ENCODE results near the gene GALNT12.

Gene GALNT12

GRCh38 chr9:98879094-98879962, 71.9 kb downstream of the GALNT12 start:
- no peak for DNase-seq (ENCODE audit: insufficient read length, low spot score)
- no peak for FAIRE-seq
- no peak for TF ChIP-seq SPI1 (IDR thresholded peaks at IDR 0.05; ENCODE audit: low read depth, low read length)
- no peak for TF ChIP-seq PAX5 (IDR thresholded peaks at IDR 0.05; ENCODE audit: insufficient read depth, low read length, severe bottlenecking)
- TF ChIP-seq TAF1 (IDR thresholded peaks at IDR 0.05; ENCODE audit: low read depth, low read length): no peak
- no peak for TF ChIP-seq POU2F2 (IDR thresholded peaks at IDR 0.05; ENCODE audit: low read depth, low read length)
- no peak for TF ChIP-seq POLR2AphosphoS5 (IDR thresholded peaks at IDR 0.05; ENCODE audit: low read depth, low read length)
- TF ChIP-seq POLR2A (IDR thresholded peaks at IDR 0.05; ENCODE audit: low read depth, low read length): no peak

- FAIRE-seq (no peak), DNase-seq (ENCODE audit: insufficient read length, low spot score) (no peak)
- no peak for TF ChIP-seq TAF1 (IDR thresholded peaks at IDR 0.05; ENCODE audit: low read depth, low read length)
- no peak for TF ChIP-seq POLR2A (IDR thresholded peaks at IDR 0.05; ENCODE audit: low read depth, low read length)
- no peak for TF ChIP-seq POLR2AphosphoS5 (IDR thresholded peaks at IDR 0.05; ENCODE audit: low read depth, low read length)
- no peak for TF ChIP-seq POU2F2 (IDR thresholded peaks at IDR 0.05; ENCODE audit: low read depth, low read length)
- no peak for TF ChIP-seq SPI1 (IDR thresholded peaks at IDR 0.05; ENCODE audit: low read depth, low read length)
- no peak for TF ChIP-seq PAX5 (IDR thresholded peaks at IDR 0.05; ENCODE audit: insufficient read depth, low read length, severe bottlenecking)
Observed at GRCh38 chr9:98879963-98880310, 72.5 kb downstream of the GALNT12 start.

DNA sequence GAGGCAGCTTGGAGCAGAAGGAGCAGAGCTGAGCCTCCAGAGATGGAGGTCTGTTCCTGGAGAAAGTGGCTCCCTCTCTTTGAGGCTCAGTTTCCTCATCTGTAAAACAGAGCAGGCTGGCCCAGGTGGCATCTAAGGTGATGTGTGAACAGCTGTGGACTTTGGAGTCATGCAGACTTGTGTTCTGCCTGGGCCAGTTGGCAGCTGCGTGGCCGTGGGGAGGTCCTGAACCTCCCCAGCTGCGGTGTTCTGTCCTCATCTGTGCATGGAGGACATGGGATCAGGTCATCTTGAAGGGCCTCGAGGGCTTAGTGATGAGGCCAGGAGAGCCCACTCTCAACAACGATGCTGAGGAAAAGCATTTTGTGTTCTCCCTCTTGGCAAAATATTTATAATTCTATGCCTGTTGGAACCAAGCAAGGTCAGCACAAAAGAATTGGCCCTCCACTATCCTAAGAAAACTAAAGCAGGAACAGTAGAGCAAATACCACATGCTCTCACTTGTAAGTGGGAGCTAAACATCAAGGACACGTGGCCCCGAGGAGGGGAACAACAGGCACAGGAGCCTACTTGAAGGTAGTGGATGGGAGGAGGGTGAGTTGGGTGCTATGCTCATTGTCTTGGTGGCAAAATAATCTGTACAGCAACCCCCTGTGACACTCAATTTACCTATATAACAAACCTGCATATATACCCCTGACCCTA, 73.0 kb downstream of the GALNT12 start:
- TF ChIP-seq POLR2A (IDR thresholded peaks at IDR 0.05; ENCODE audit: low read depth, low read length) (no peak), PAX5 (IDR thresholded peaks at IDR 0.05; ENCODE audit: insufficient read depth, low read length, severe bottlenecking) (no peak), POLR2AphosphoS5 (IDR thresholded peaks at IDR 0.05; ENCODE audit: low read depth, low read length) (no peak), POU2F2 (IDR thresholded peaks at IDR 0.05; ENCODE audit: low read depth, low read length) (no peak), TAF1 (IDR thresholded peaks at IDR 0.05; ENCODE audit: low read depth, low read length) (no peak), SPI1 (IDR thresholded peaks at IDR 0.05; ENCODE audit: low read depth, low read length) (no peak)
- no peak for FAIRE-seq
- no peak for DNase-seq (ENCODE audit: insufficient read length, low spot score)

GRCh38 chr9:98881356-98881755, 73.9 kb downstream of the GALNT12 start:
- no peak for TF ChIP-seq POU2F2 (IDR thresholded peaks at IDR 0.05; ENCODE audit: low read depth, low read length)
- no peak for TF ChIP-seq POLR2AphosphoS5 (IDR thresholded peaks at IDR 0.05; ENCODE audit: low read depth, low read length)
- TF ChIP-seq TAF1 (IDR thresholded peaks at IDR 0.05; ENCODE audit: low read depth, low read length): no peak
- TF ChIP-seq SPI1 (IDR thresholded peaks at IDR 0.05; ENCODE audit: low read depth, low read length): no peak
- TF ChIP-seq POLR2A (IDR thresholded peaks at IDR 0.05; ENCODE audit: low read depth, low read length): no peak
- no peak for TF ChIP-seq PAX5 (IDR thresholded peaks at IDR 0.05; ENCODE audit: insufficient read depth, low read length, severe bottlenecking)
- DNase-seq (ENCODE audit: insufficient read length, low spot score) (no peak), FAIRE-seq (no peak)

DNA sequence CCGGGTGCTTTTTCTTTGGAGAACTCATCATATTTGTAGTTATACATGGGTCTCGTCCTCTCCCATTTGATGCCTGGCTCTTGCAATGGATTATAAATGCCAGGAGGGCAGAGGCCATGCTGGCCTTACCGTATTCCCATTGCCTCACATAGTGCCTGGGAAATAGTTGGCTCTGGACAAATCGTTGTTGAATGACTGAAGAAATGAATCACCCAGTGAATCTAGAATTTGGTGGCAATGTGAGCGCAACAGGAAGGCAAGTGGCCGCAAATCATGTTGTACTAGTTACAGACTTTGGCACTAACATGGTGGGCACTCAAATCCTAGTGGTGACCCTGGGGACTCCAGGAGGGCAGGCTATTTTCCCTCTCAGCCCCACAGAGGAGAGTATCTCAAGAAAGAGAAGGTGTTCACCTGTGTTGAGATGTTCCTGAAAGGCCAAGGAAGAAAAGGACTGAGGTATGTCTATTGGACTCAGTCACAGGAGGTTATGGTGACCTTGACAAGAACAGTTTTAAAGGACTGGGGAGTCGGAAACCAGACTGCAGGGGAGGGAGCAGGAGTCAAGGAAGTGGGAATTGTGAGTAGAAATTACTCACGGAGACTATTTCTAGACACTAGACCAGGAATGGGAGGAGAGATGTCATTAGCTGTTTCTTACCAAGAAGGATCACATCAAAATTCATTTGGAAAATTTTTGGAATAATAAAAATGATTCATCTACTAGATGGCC, 74.5 kb downstream of the GALNT12 start:
- no peak for TF ChIP-seq POLR2A (IDR thresholded peaks at IDR 0.05; ENCODE audit: low read depth, low read length)
- TF ChIP-seq PAX5 (IDR thresholded peaks at IDR 0.05; ENCODE audit: insufficient read depth, low read length, severe bottlenecking): no peak
- TF ChIP-seq TAF1 (IDR thresholded peaks at IDR 0.05; ENCODE audit: low read depth, low read length): no peak
- TF ChIP-seq SPI1 (IDR thresholded peaks at IDR 0.05; ENCODE audit: low read depth, low read length): no peak
- no peak for TF ChIP-seq POU2F2 (IDR thresholded peaks at IDR 0.05; ENCODE audit: low read depth, low read length)
- no peak for TF ChIP-seq POLR2AphosphoS5 (IDR thresholded peaks at IDR 0.05; ENCODE audit: low read depth, low read length)
- no peak for DNase-seq (ENCODE audit: insufficient read length, low spot score)
- no peak for FAIRE-seq

DNA sequence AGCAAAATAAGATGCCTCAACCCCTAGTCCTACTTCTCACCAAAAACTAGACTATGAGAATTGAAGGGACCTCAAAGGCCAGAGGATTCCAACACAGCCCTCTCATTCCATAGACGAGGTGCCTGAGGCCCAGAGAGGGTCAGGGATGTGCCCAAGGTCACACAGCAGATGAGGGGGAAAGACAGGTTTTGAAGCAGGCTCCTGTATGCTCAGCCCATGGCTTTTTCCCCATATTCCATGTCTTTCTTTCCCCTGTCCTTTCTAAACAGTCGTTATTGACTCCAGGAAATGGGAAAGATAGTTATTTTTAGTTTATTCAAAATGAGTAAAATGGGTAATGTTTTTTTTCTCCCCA, 75.1 kb downstream of the GALNT12 start:
- FAIRE-seq: no peak
- no peak for TF ChIP-seq POU2F2 (IDR thresholded peaks at IDR 0.05; ENCODE audit: low read depth, low read length)
- no peak for TF ChIP-seq SPI1 (IDR thresholded peaks at IDR 0.05; ENCODE audit: low read depth, low read length)
- TF ChIP-seq PAX5 (IDR thresholded peaks at IDR 0.05; ENCODE audit: insufficient read depth, low read length, severe bottlenecking): no peak
- TF ChIP-seq TAF1 (IDR thresholded peaks at IDR 0.05; ENCODE audit: low read depth, low read length): no peak
- TF ChIP-seq POLR2AphosphoS5 (IDR thresholded peaks at IDR 0.05; ENCODE audit: low read depth, low read length): no peak
- TF ChIP-seq POLR2A (IDR thresholded peaks at IDR 0.05; ENCODE audit: low read depth, low read length): no peak
- no peak for DNase-seq (ENCODE audit: insufficient read length, low spot score)

DNA sequence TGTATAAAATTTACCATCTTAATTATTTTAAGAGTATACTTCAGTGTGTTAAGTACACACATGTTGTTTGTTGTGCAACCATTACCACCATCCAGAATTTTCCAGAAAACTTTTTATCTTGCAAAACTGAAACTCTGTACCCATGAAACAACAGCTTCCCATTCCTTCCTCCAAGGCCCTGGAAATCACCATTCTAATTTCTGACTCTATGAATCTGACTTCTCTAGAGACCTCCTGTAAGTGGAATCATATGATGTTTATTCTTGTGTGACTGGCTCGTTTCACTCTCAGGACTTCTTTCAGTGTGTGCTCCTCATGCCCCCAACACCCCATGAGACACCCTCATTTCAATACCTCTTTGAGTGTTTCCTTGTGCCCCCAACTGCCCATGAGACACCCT, 75.8 kb downstream of the GALNT12 start:
- FAIRE-seq: no peak
- DNase-seq (ENCODE audit: insufficient read length, low spot score): no peak
- no peak for TF ChIP-seq POLR2A (IDR thresholded peaks at IDR 0.05; ENCODE audit: low read depth, low read length)
- TF ChIP-seq PAX5 (IDR thresholded peaks at IDR 0.05; ENCODE audit: insufficient read depth, low read length, severe bottlenecking): no peak
- no peak for TF ChIP-seq POLR2AphosphoS5 (IDR thresholded peaks at IDR 0.05; ENCODE audit: low read depth, low read length)
- no peak for TF ChIP-seq SPI1 (IDR thresholded peaks at IDR 0.05; ENCODE audit: low read depth, low read length)
- TF ChIP-seq TAF1 (IDR thresholded peaks at IDR 0.05; ENCODE audit: low read depth, low read length): no peak

GRCh38 chr9:98884849-98885248, 77.4 kb downstream of the GALNT12 start:
- no peak for DNase-seq (ENCODE audit: insufficient read length, low spot score)
- no peak for FAIRE-seq
- TF ChIP-seq POLR2AphosphoS5 (IDR thresholded peaks at IDR 0.05; ENCODE audit: low read depth, low read length): no peak

GRCh38 chr9:98885575-98886295, 78.3 kb downstream of the GALNT12 start:
- TF ChIP-seq POLR2AphosphoS5 (IDR thresholded peaks at IDR 0.05; ENCODE audit: low read depth, low read length) (no peak), POU2F2 (IDR thresholded peaks at IDR 0.05; ENCODE audit: low read depth, low read length) (no peak), SPI1 (IDR thresholded peaks at IDR 0.05; ENCODE audit: low read depth, low read length) (no peak), POLR2A (IDR thresholded peaks at IDR 0.05; ENCODE audit: low read depth, low read length) (no peak), TAF1 (IDR thresholded peaks at IDR 0.05; ENCODE audit: low read depth, low read length) (no peak), PAX5 (IDR thresholded peaks at IDR 0.05; ENCODE audit: insufficient read depth, low read length, severe bottlenecking) (no peak)
- no peak for FAIRE-seq

More at GRCh38 chr9:98885575-98886295, 78.3 kb downstream of the GALNT12 start:
- DNase-seq (ENCODE audit: insufficient read length, low spot score): no peak
